HepG2 (cell line): Measurements from ENCODE around the gene UGP2. TPM values are rescaled to one million over a fixed set of nuclear protein-coding genes. Genes with fewer than 3 reads are reported as not detected.

Experiments
- CBX5 ChIP-seq: sonication (generic); formaldehyde crosslinking; IDR thresholded peaks from 2 replicates; pipeline ENCODE4 v1.4.0; 2020; ENCODE audit warnings: missing genetic modification reagents, borderline replicate concordance
- IRF1 ChIP-seq: sonication (generic); formaldehyde crosslinking; IDR thresholded peaks from 2 replicates; pipeline ENCODE4 v1.4.0; 2020; ENCODE audit warnings: low read depth, mild to moderate bottlenecking, missing genetic modification reagents
- MATR3 ChIP-seq: sonication (generic); formaldehyde crosslinking; IDR thresholded peaks from 2 replicates; pipeline ENCODE4 v1.4.0; 2020; ENCODE audit warnings: missing genetic modification reagents
- MBD4 ChIP-seq: IDR thresholded peaks from 2 replicates; pipeline ENCODE4 v1.6.1; 2012; ENCODE audit warnings: low read length, inconsistent platforms, borderline replicate concordance
- MZF1 ChIP-seq: sonication (generic); formaldehyde crosslinking; IDR thresholded peaks from 2 replicates; pipeline ENCODE4 v1.8.1; 2023; ENCODE audit warnings: mild to moderate bottlenecking, missing genetic modification reagents, borderline replicate concordance
- NR2F2 ChIP-seq: IDR thresholded peaks from 2 replicates; pipeline ENCODE4 v1.6.1; 2012; ENCODE audit warnings: low read depth, inconsistent platforms, borderline replicate concordance
- RAD21 ChIP-seq: fragments of 450-650 bp; formaldehyde crosslinking; IDR thresholded peaks from 2 replicates; pipeline ENCODE4 v1.5.0; 2020; ENCODE audit warnings: mild to moderate bottlenecking
- RORA ChIP-seq: sonication (generic); formaldehyde crosslinking; IDR thresholded peaks from 2 replicates; pipeline ENCODE4 v1.5.0; 2020; ENCODE audit warnings: mild to moderate bottlenecking, missing genetic modification reagents, moderate library complexity
- SNAPC4 ChIP-seq: sonication (generic); formaldehyde crosslinking; IDR thresholded peaks from 2 replicates; pipeline ENCODE4 v1.4.0; 2020; ENCODE audit warnings: mild to moderate bottlenecking, missing genetic modification reagents
- SP1 ChIP-seq, 2 experiments: fragments of 450-650 bp in 1 of 2; sonication (generic) in 1 of 2; formaldehyde crosslinking in 1 of 2; IDR thresholded peaks; 2 replicates each; pipeline versions ENCODE4 v1.4.0 to v1.6.1; 2016 to 2020; ENCODE audit warnings: missing genetic modification reagents in 1 of 2
- U2AF1 ChIP-seq: fragments of 200-400 bp; formaldehyde crosslinking; optimal IDR thresholded peaks from 2 replicates; pipeline ENCODE3; 2017; ENCODE audit warnings: mild to moderate bottlenecking, low read depth, low read length
- ZNF280D ChIP-seq: sonication (generic); formaldehyde crosslinking; IDR thresholded peaks from 2 replicates; pipeline ENCODE4 v1.5.1; 2020; ENCODE audit warnings: mild to moderate bottlenecking, missing genetic modification reagents
- ZNF282 ChIP-seq: fragments of 450-650 bp; IDR thresholded peaks from 2 replicates; pipeline ENCODE4 v1.6.1; 2018; ENCODE audit not compliant: partially characterized antibody
- ZNF552 ChIP-seq: sonication (generic); formaldehyde crosslinking; IDR thresholded peaks from 2 replicates; pipeline ENCODE4 v1.9.0; 2022; ENCODE audit warnings: missing genetic modification reagents, mild to moderate bottlenecking, borderline replicate concordance
- ZNF746 ChIP-seq: sonication (generic); formaldehyde crosslinking; IDR thresholded peaks from 2 replicates; pipeline ENCODE4 v1.8.0; 2022; ENCODE audit warnings: mild to moderate bottlenecking, missing genetic modification reagents
- ZNF768 ChIP-seq: sonication (generic); formaldehyde crosslinking; IDR thresholded peaks from 2 replicates; pipeline ENCODE4 v1.4.0; 2020; ENCODE audit warnings: missing genetic modification reagents
- ZNF790 ChIP-seq: sonication (generic); formaldehyde crosslinking; IDR thresholded peaks from 2 replicates; pipeline ENCODE4 v1.8.0; 2022; ENCODE audit warnings: missing genetic modification reagents, mild to moderate bottlenecking, borderline replicate concordance
- polyA plus RNA-seq, 8 experiments: library from polyadenylated mRNA; depleted of rRNA in 3 of 8; stranded (reverse) in 7 of 8; unstranded in 1 of 8; fragments of >200 nt; fragmentation: Illumina TruSeq in 4 of 8; extraction: Trizol in 4 of 8; gene quantifications; 2 replicates each; pipeline versions ENCODE4 v1.2.1 to v1.2.3, GENCODE V29; 2011 to 2016; ENCODE audit warnings: low read depth in 4 of 8, missing spikeins in 1 of 8, mixed read lengths in 1 of 8; ENCODE audit not compliant: insufficient read depth in 1 of 8
- total RNA-seq, 5 experiments: library from RNA; depleted of rRNA; stranded (reverse); fragments of >200 nt; fragmentation: Illumina TruSeq; extraction: Trizol; gene quantifications; 2 replicates each; pipeline ENCODE4 v1.2.3, GENCODE V29; 2016; ENCODE audit warnings: low read depth in 1 of 5

The UGP2 gene
- total and polyA plus RNA-seq, 2 of the 13 experiments (the other 11 are each of a cell fraction or from before 2014, with no cell fraction given): 96.0 to 134 TPM

- no peak for TF ChIP-seq MZF1 (CRISPR knock-in tag)
- TF ChIP-seq IRF1 (CRISPR knock-in tag): no peak
- no peak for TF ChIP-seq ZNF552 (CRISPR knock-in tag)
- peak; percentile 67; the same call in 1 of the 2 replicates for TF ChIP-seq RORA
- TF ChIP-seq NR2F2: peak; percentile 73
- TF ChIP-seq CBX5: peak; percentile 81; the same call in 1 of the 2 replicates
- no peak for TF ChIP-seq MATR3
- 0 out of 2 replicates have a peak, but pooled peaks have one; percentile 8 for TF ChIP-seq RAD21 (CRISPR knock-in tag)
- no peak for TF ChIP-seq ZNF746 (CRISPR knock-in tag)
- TF ChIP-seq MBD4: no peak
- no peak for TF ChIP-seq U2AF1
- TF ChIP-seq ZNF280D: 0 out of 2 replicates have a peak, but pooled peaks have one; percentile 79
- no peak for TF ChIP-seq SNAPC4 (CRISPR knock-in tag)
- 0 out of 2 replicates have a peak, but pooled peaks have one; percentile 32 for TF ChIP-seq ZNF790
- TF ChIP-seq ZNF282: no peak
- no peak for TF ChIP-seq ZNF768 (CRISPR knock-in tag)
- no peak for TF ChIP-seq SP1 (IDR thresholded peaks at IDR 0.05)
- no peak for TF ChIP-seq SP1 (CRISPR knock-in tag; IDR thresholded peaks at IDR 0.05)
These were observed 21.7 kb upstream of the UGP2 start (continued) for GRCh38 chr2:63819765-63820717.
